Right atrium auricular region (tissue), 2 donors: ENCODE results near the gene JMJD1C. TPM values are rescaled to one million over a fixed set of nuclear protein-coding genes. Genes with fewer than 3 reads are reported as not detected.

Experiments used
- DNase-seq: peaks from one replicate; pipeline ENCODE4 v3.0.0-alpha.2; 2019; ENCODE audit warnings: low spot score
- H3K27ac ChIP-seq, 2 donors: fragments of 200-600 bp; sonication (generic); 1 replicate in 1 of 2; 2 replicates in 1 of 2; pipeline ENCODE4 v1.5.1; 2016 to 2019
- H3K27me3 ChIP-seq, 2 donors: fragments of 200-600 bp; sonication (generic); one replicate each; pipeline versions ENCODE4 v1.5.1 to v1.6.0; 2017 to 2019
- H3K36me3 ChIP-seq: fragments of 200-600 bp; sonication (generic); one replicate; pipeline ENCODE4 v1.5.1; 2016
- H3K4me1 ChIP-seq, 2 donors: fragments of 200-600 bp; sonication (generic); one replicate each; pipeline versions ENCODE4 v1.5.1 to v1.6.0; 2017 to 2019
- H3K4me3 ChIP-seq, 2 donors: fragments of 200-600 bp; sonication (generic); 1 replicate in 1 of 2; 2 replicates in 1 of 2; pipeline ENCODE4 v1.5.1; 2017 to 2019; ENCODE audit warnings: mild to moderate bottlenecking in 1 of 2, moderate library complexity in 1 of 2
- H3K9me3 ChIP-seq, 2 donors: fragments of 200-600 bp; sonication (generic); one replicate each; pipeline ENCODE4 v1.5.1; 2019
- total RNA-seq, 2 donors: library from RNA; depleted of rRNA; stranded (reverse); fragments of >200 nt; gene quantifications; one replicate each; pipeline ENCODE4 v1.1.0, GENCODE V29; 2016
- TF ChIP-seq, protein P1 (sequence below), 2 donors: fragments of 200-600 bp; sonication (generic); IDR thresholded peaks; one replicate each; pipeline ENCODE4 v1.5.1; 2019; ENCODE audit warnings: antibody characterized with exemption in 2 of 2

Gene JMJD1C
- total RNA-seq, 2 donors from 2014 or later, result 45.5 to 57.6 TPM

DNA sequence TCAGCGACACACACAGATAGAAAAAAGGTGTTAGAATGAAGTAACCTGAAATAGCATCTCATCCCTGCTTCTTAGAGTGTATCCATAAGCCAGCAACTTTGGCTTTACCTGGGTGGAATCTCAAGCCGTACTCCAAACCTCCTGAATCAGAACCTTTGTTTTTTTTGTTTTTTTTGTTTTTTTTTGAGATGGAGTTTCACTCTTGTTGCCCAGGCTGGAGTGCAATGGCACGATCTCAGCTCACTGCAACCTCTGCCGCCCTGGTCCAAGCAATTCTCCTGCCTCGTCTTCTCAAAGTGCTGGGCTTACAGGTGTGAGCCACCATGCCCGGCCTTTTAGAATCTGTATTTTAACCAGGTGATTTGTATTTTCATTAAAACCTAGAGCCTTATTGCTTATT lies 323.6 kb downstream of the JMJD1C start:
- Histone ChIP-seq H3K27ac (no peak overlapping the region), H3K36me3 (no peaks in the 10 kb centered on the region), H3K27me3 (no peaks in the 10 kb centered on the region), H3K4me1 (peaks cover 0 to 27% of the 10 kb centered on the region in 2 donors), H3K4me3 (no peak overlapping the region), H3K9me3 (no peaks in the 10 kb centered on the region)
- TF ChIP-seq, protein P1, sequence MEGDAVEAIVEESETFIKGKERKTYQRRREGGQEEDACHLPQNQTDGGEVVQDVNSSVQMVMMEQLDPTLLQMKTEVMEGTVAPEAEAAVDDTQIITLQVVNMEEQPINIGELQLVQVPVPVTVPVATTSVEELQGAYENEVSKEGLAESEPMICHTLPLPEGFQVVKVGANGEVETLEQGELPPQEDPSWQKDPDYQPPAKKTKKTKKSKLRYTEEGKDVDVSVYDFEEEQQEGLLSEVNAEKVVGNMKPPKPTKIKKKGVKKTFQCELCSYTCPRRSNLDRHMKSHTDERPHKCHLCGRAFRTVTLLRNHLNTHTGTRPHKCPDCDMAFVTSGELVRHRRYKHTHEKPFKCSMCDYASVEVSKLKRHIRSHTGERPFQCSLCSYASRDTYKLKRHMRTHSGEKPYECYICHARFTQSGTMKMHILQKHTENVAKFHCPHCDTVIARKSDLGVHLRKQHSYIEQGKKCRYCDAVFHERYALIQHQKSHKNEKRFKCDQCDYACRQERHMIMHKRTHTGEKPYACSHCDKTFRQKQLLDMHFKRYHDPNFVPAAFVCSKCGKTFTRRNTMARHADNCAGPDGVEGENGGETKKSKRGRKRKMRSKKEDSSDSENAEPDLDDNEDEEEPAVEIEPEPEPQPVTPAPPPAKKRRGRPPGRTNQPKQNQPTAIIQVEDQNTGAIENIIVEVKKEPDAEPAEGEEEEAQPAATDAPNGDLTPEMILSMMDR (IDR thresholded peaks at IDR 0.05), result no peak
- no peak for DNase-seq

DNA sequence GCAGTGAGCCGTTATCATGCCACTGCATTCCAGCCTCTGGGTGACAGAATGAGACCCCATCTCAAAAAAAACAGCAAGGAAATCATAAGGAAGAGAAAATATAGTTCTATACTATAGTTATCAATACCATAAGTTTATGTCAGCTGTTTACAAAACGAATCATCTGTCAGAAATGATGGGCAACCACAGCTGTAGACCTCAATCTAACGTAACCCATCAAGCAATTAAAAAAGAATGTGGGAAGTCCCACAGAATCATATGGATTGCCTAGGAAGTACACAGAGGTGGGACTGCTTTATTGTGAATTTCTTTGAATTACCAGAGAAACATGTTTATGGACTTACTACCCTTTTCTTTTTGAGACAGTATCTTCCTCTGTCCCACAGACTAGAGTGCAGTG lies 325.7 kb downstream of the JMJD1C start:
- no peak overlapping the region for H3K4me3 ChIP-seq
- no peaks in the 10 kb centered on the region for H3K9me3 ChIP-seq
- H3K36me3 ChIP-seq, result no peaks in the 10 kb centered on the region
- TF ChIP-seq, protein P1 (IDR thresholded peaks at IDR 0.05), result no peak
- H3K27me3 ChIP-seq, result no peaks in the 10 kb centered on the region
- no peak overlapping the region for H3K27ac ChIP-seq
- H3K4me1 ChIP-seq, result peaks cover 0 to 24% of the 10 kb centered on the region in 2 donors
- no peak for DNase-seq

DNA sequence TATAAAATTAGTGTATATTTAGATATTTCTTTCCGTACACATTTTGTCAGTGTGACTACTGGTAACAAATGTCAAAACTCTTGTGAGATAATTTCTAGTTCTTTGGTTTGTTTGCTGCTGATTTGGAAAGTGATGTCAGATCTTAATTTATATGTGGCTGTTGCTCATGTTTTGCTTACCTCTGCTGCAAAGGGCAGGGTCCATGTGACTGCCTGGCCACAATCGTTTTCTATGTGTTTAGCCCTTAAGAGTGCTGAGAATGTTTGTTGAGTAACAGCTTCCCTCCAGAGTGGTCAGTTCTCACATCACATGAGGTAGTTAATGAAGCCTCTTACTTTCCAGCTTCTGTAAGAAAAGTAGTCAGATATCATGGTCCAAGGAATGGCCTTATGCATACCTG lies 328.5 kb downstream of the JMJD1C start:
- Histone ChIP-seq H3K36me3 (no peaks in the 10 kb centered on the region), H3K9me3 (no peaks in the 10 kb centered on the region), H3K27ac (no peak overlapping the region), H3K4me3 (no peak overlapping the region), H3K4me1 (peaks cover 0 to 42% of the 10 kb centered on the region in 2 donors), H3K27me3 (no peaks in the 10 kb centered on the region)
- no peak for DNase-seq
- TF ChIP-seq, protein P1 (IDR thresholded peaks at IDR 0.05), result no peak

DNA sequence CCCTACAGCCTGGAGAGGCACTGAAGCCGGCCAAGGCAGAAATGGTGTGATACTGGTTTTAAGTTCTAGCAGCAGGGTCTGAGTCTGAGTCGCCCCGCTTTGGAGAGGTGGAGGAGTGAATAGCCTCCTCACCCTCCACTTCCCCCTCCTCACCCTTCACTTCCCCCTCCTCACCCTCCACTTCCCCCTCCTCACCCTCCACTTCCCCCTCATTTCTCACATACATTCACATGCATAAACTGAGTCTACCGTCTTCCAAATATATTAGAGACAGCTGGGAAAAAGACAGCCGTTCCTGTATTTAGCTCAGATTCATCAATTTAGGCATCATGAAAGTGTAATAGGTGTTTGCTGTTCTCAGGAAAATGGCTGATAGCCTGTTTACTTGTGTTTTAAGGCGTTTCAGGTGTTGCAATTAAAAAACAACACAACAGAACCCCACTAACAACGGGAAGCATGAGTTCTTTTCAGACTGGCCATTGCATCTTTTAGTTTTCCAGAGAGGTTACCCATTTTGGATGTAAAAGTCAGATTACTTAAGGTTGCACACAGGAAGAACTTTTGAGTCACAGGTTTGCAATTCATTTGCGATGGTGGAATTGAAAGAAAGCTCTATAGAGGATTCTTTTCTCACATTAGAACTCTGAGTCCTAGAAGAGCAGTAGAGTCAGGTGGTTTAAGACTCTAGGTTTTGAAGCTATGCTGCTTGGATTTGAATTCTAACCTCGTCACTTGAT lies 331.8 kb downstream of the JMJD1C start:
- peak overlapping the region; percentile 75 to 95 for H3K4me3 ChIP-seq
- DNase-seq, result no peak
- peak overlapping the region; percentile 94 to 95 for H3K27ac ChIP-seq
- H3K9me3 ChIP-seq, result no peaks in the 10 kb centered on the region
- TF ChIP-seq, protein P1 (IDR thresholded peaks at IDR 0.05), result no peak
- H3K4me1 ChIP-seq, result peaks cover 0 to 37% of the 10 kb centered on the region in 2 donors
- no peaks in the 10 kb centered on the region for H3K36me3 ChIP-seq
- no peaks in the 10 kb centered on the region for H3K27me3 ChIP-seq

DNA sequence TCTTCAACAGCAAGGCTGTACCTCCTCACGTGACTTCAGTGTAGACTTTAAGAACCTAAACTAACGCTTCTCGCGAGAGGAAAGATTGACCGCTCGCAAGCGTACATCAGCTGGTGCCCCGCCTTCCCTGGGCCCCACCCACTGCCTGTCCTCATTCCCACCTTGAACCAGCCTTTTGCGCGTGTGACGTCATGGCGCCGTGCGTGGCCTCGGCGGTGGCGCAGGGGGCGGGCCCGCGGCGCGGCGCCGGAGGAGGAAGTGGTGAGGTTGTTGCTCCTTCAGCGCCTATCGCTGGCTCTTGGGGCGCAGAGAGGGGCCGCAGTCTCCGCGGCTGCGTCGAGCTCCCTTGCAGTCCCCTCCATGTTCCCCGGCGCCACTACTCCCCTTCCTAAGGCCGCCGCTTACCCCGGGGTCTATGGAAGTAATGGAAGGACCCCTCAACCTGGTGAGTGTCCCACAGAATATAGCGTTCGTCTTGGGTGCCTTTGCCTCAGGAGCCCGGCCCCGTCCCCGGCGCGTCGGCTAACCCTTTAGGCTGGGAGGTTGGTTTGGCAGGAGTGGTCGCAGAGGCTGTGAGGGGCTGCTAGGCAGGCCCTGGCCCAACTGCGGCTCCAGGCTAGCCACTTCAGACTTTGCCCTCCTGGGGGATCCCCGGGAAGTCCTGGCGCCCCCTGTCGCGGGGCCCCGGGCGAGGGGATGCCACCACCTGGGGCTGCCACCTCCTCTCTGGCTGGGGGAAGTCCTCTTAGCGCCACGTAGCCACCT lies 332.5 kb downstream of the JMJD1C start, which contains the start of gene NRBF2:
Gene NRBF2, plus strand, starts transcription at position 273 of the 765 bp plus-strand sequence. Its CDS starts 143 bp downstream, at position 416.
- Histone ChIP-seq H3K4me1 (peaks cover 0 to 37% of the 10 kb centered on the region in 2 donors), H3K9me3 (no peaks in the 10 kb centered on the region), H3K27me3 (no peaks in the 10 kb centered on the region), H3K27ac (peak within 1 kb of the TSS; percentile 94 to 95), H3K36me3 (no peaks in the 10 kb centered on the region), H3K4me3 (peak within 1 kb of the TSS; percentile 75 to 95)
- TF ChIP-seq, protein P1 (IDR thresholded peaks at IDR 0.05), result peak in 1 of 2 donors; percentile 45
- peak; percentile 98 for DNase-seq
